NCI-H2029 (cell line): ENCODE measurements around the gene DHH.

ENCODE experiments used
- DNase-seq: peaks from one replicate; lab custom pipeline; 2025; lab: John Stamatoyannopoulos, UW

The DHH gene

GRCh38 chr12:49109641-49110463, 15.3 kb upstream of the DHH start:
- no peak for DNase-seq

GRCh38 chr12:49108958-49109404, 14.4 kb upstream of the DHH start:
- DNase-seq: no peak

GRCh38 chr12:49105504-49106084, 11.0 kb upstream of the DHH start:
- no peak for DNase-seq

- no peak for DNase-seq
Observed at GRCh38 chr12:49104822-49105221, 10.2 kb upstream of the DHH start.

GRCh38 chr12:49100380-49100779, 5.8 kb upstream of the DHH start:
- DNase-seq: no peak

- no peak for DNase-seq
Observed at GRCh38 chr12:49098703-49099102, 4.1 kb upstream of the DHH start.

- DNase-seq: no peak
Observed at GRCh38 chr12:49098035-49098451, 3.4 kb upstream of the DHH start.

- DNase-seq: no peak
Observed at GRCh38 chr12:49097381-49097780, 2.8 kb upstream of the DHH start.

- DNase-seq: no peak
Observed at GRCh38 chr12:49094975-49095365, 369 bp upstream of the DHH start.

- DNase-seq: no peak
Observed at GRCh38 chr12:49093792-49094159, 825 bp downstream of the DHH start.

- no peak for DNase-seq
Observed at GRCh38 chr12:49092816-49093406, 1.7 kb downstream of the DHH start.

- DNase-seq: no peak
Observed at GRCh38 chr12:49092086-49092815, 2.4 kb downstream of the DHH start.

GRCh38 chr12:49091836-49092085, 2.8 kb downstream of the DHH start:
- DNase-seq: no peak

- no peak for DNase-seq
Observed at GRCh38 chr12:49091056-49091835, 3.4 kb downstream of the DHH start.

GRCh38 chr12:49089821-49090773, 4.5 kb downstream of the DHH start:
- no peak for DNase-seq

- no peak for DNase-seq
Observed at GRCh38 chr12:49088932-49089330, 5.7 kb downstream of the DHH start.

GRCh38 chr12:49088150-49088931, 6.3 kb downstream of the DHH start:
- peak; percentile 84 for DNase-seq

- DNase-seq: no peak
Observed at GRCh38 chr12:49086116-49086515, 8.5 kb downstream of the DHH start.

GRCh38 chr12:49084438-49084837, 10.2 kb downstream of the DHH start:
- DNase-seq: no peak

GRCh38 chr12:49079793-49080192, 14.8 kb downstream of the DHH start:
- DNase-seq: no peak
